NB4 (cell line): ENCODE data around the gene OGN.

Source experiments
- DNase-seq: peaks from one replicate; pipeline ENCODE4 v3.0.0; 2010; ENCODE audit warnings: low read depth
- H3K4me3 ChIP-seq: one replicate; pipeline ENCODE4 v1.5.1; 2011; ENCODE audit warnings: mild to moderate bottlenecking, low read depth, low read length, moderate library complexity
- MYC ChIP-seq: IDR thresholded peaks from 2 replicates; pipeline ENCODE4 v1.6.1; 2011; ENCODE audit warnings: low read depth, low read length
- POLR2A ChIP-seq: IDR thresholded peaks from 2 replicates; pipeline ENCODE4 v1.6.1; 2011; ENCODE audit warnings: mild to moderate bottlenecking; ENCODE audit not compliant: insufficient read length; ENCODE audit errors: extremely low read depth
- TF ChIP-seq, protein P1 (sequence below): IDR thresholded peaks from 2 replicates; pipeline ENCODE4 v1.6.1; 2011; ENCODE audit warnings: low read depth, low read length
- TF ChIP-seq, protein P2 (sequence below): IDR thresholded peaks from one replicate; pipeline ENCODE4 v1.5.1; 2012; ENCODE audit warnings: low read depth, low read length

The OGN gene

DNA sequence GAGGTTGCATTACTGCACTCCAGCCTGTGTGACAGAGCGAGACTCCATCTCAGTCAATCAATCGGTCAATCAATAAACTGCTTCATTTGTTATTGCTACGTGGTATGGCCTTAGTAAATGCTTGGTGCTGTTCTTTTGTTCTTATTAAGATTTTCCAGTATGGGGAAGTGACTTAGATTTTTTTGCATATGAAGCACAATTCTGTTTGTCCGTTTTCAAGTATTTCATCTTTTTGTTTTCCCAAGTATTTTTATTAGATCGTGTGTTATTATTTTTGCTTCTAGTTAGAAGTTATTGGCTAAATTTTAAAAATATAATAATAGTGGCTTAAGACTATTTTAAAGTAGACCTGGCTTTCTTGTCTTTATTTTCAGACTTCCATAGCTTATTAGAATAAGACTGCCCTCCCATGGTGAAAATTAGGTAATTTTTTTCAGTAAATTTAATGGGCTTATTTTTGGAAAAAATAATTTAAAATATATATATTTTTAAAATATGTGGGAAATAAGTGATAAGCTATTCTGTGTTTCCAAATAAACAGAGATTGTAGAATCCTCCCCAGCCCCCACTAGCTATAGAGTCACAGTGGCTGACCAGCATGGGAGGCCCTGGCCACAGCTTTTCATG, 34.6 kb upstream of the OGN start:
- TF ChIP-seq MYC (no peak), POLR2A (no peak)
- TF ChIP-seq, protein P1, sequence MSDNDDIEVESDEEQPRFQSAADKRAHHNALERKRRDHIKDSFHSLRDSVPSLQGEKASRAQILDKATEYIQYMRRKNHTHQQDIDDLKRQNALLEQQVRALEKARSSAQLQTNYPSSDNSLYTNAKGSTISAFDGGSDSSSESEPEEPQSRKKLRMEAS, result no peak
- TF ChIP-seq, protein P2, sequence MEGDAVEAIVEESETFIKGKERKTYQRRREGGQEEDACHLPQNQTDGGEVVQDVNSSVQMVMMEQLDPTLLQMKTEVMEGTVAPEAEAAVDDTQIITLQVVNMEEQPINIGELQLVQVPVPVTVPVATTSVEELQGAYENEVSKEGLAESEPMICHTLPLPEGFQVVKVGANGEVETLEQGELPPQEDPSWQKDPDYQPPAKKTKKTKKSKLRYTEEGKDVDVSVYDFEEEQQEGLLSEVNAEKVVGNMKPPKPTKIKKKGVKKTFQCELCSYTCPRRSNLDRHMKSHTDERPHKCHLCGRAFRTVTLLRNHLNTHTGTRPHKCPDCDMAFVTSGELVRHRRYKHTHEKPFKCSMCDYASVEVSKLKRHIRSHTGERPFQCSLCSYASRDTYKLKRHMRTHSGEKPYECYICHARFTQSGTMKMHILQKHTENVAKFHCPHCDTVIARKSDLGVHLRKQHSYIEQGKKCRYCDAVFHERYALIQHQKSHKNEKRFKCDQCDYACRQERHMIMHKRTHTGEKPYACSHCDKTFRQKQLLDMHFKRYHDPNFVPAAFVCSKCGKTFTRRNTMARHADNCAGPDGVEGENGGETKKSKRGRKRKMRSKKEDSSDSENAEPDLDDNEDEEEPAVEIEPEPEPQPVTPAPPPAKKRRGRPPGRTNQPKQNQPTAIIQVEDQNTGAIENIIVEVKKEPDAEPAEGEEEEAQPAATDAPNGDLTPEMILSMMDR, result no peak
- DNase-seq, result peak; percentile 4
- H3K4me3 ChIP-seq, result no peak overlapping the region

DNA sequence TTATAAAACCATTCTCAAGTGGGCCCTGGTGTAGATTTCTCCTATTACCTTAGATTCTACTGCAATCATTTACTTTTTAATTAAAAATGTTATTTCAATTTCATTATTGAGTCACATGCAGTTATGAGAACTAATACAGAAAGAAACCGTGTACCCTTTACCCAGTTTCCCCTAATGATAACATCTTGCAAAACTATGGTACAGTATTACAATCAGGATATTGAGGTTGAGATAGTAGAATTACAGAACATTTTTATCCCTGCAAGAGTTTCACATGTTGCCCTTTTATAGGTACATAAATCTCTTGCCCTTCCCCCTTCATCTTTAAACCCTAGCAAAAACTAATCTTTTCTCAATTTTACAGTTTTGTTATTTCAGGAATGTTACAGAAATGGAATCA, 30.9 kb upstream of the OGN start:
- no peak for DNase-seq
- H3K4me3 ChIP-seq, result no peak overlapping the region
- TF ChIP-seq, protein P1, result no peak
- TF ChIP-seq POLR2A (no peak), MYC (no peak)
- TF ChIP-seq, protein P2, result no peak

DNA sequence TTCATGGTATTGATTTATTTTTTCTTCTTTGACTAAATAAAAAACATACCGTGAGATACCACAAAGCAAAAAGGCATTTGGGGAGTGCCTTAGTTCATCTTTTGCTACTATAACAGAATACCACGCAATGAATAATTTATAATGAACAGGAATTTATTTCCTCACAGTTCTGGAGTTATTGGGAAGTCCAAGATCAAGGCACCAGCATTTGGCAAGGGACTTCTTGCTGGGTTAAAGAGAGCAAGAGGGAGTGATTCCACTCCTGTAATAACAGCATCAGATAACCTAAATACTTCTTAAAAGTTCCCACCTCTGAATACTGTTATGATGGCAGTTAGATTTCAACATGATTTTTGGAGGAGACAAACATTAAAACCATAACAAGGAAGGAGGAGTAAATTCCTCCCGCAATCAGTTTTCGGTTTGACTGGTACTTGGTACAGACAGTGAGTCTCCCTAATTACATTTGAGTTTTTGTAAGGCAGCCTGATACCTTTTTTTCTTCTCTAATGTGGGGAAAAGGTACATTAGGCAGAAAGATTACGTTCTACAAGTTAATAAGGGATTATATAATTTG, 28.7 kb upstream of the OGN start:
- no peak for DNase-seq
- H3K4me3 ChIP-seq, result no peak overlapping the region
- TF ChIP-seq, protein P2, result no peak
- TF ChIP-seq MYC (no peak), POLR2A (no peak)
- TF ChIP-seq, protein P1, result no peak

DNA sequence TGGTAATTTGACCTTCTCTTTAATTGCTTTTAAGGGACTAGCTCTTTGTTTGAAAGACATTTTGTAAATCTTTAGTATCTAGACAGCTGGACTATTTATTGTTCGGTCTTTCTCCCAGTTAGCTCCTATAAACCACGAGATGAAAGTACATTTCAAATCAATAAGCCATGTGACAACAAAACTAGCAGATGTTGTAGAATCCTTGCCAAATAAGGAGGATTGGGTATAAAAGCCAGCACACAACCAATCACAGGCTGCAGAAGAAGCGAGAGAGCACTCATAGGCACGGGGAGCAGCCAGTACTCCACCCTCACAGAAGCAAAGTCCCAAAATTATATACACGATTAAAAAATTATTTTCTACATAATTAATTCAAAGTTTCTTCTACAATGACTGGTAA, 28.0 kb upstream of the OGN start:
- H3K4me3 ChIP-seq, result no peak overlapping the region
- no peak for DNase-seq
- no peak for TF ChIP-seq POLR2A
- TF ChIP-seq, protein P1, result no peak
- TF ChIP-seq, protein P2, result no peak
- no peak for TF ChIP-seq MYC

DNA sequence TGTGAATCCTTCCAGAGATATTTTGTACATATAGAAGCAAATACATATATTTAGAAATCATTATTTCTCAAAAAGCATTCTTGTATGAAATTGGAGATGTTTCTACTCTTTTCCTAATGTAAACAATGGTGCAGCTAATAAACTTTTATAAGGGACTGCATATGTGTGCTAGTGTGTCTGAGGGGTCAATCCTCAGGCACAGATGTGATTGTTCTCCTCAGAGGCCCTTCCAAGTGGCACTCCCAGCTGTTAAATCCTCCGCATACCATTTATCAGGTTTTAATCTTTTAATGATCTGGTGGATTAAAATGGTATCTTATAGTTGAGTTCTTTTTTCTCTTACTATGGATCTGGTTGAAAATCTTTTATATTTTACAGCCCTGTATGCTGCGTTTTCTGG, 25.5 kb upstream of the OGN start:
- H3K4me3 ChIP-seq, result no peak overlapping the region
- TF ChIP-seq, protein P2, result no peak
- TF ChIP-seq MYC (no peak), POLR2A (no peak)
- TF ChIP-seq, protein P1, result no peak
- DNase-seq, result no peak
